SIG-M5 treated with dmso at 0.1 percent for 504 hours (cell line): ENCODE results near the gene H19.

Source experiments
- DNase-seq: peaks from one replicate; lab custom pipeline; 2025; ENCODE audit not compliant: unreplicated experiment; lab: John Stamatoyannopoulos, UW

Gene H19

GRCh38 chr11:1997755-1998154, at the start of gene H19:
Gene H19 (minus strand): TSS chr11:1997842.
- DNase-seq: no peak

DNA sequence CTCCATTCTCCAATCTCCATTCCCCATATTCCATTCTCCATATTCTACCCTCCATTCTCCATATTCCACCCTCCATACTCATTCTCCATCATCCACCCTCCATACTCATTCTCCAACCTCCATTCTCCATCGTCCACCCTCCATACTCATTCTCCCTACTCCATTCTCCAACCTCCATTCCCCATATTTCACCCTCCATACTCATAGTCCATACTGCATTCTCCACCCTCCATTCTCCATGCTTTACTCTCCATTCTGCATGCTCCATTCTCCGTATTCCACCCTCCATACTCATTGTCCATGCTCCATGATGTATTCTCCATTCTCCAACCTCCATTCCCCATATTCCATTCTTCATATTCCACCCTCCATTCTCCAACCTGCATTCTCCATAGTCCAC, 44.3 kb upstream of the H19 start:
- no peak for DNase-seq

DNA sequence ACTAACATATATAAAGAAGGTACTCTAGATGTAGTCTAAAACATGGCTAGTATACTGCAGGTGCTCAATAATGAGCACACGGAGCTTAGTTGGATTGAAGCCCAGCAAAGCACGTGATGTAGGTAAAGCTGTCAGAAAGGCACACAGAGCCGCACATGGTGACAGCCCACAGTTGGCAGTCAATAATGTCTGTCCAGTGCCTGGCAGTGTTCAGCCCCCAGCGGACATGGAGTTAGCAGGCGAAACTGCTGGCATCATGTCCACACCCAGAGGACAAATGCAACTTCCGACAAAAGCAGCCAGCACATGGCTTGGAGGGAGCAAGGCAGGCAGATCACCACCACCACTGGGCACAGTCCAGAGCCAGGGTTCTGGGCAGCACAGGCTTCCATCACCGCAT, 43.5 kb upstream of the H19 start:
- no peak for DNase-seq

GRCh38 chr11:2039198-2039759, 41.6 kb upstream of the H19 start:
- no peak for DNase-seq

GRCh38 chr11:2036863-2037486, 39.3 kb upstream of the H19 start:
- DNase-seq: no peak

DNA sequence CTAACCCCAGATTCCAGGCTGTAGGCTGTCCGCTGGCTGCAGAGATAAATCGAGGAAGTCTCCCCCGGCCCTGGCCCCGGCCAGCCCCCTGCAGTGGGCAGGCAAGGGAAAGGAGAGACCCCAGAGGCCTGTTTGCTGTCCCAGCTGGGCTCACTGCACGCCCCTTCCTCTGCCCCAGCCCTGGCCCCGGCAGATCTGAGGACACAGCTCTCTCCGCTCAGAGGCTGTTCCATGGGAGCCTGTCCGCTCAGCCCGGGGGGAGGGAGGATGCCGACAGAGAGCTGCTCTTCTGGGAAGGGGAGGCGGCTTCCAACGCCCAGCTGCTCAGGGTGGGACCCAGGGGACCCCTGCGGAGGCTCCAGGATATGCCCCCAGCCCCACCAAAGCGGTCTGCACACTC, 37.7 kb upstream of the H19 start:
- DNase-seq: no peak

- DNase-seq: no peak
Observed at GRCh38 chr11:2031058-2031457, 33.4 kb upstream of the H19 start.

DNA sequence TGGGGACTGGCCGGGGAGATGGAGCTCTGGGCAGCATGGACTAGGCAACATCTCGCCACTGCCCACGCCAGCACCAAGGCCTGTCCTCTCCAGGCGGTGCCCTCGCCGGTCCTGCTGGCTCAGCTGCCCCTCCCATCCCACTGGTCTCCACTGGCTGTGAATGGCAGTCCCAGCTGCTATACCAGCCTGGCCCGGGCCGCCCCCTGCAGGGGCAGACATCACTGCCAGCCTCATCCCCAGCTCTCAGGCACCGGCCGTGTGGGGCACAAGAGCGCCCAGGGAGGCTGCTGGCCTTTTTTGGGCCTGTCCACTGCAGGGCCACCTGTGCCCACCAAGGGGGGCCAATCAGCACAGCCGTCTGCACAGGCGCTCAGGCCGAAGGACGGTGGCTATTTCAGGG, 30.1 kb upstream of the H19 start:
- no peak for DNase-seq

DNA sequence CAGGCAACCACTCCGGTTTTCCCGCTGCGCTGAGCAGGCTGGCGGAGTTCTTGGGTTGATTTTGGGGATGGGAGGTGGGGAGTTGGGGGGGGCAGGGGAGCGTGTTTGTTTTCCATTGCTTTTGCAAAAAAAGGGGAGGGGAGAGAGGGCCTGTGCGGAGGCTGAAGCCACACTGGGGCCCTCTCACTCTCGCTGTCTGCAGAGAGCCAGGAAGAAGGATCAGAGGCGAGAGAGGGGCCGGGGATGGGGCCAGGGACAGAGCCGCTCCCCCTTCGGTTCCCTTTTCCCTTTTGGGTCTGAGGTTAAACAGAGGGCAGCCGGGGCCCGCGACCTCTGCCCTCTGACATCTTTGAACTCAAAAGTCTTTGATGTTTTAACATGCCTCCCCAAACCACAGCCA, 17.4 kb upstream of the H19 start:
- DNase-seq: no peak

DNA sequence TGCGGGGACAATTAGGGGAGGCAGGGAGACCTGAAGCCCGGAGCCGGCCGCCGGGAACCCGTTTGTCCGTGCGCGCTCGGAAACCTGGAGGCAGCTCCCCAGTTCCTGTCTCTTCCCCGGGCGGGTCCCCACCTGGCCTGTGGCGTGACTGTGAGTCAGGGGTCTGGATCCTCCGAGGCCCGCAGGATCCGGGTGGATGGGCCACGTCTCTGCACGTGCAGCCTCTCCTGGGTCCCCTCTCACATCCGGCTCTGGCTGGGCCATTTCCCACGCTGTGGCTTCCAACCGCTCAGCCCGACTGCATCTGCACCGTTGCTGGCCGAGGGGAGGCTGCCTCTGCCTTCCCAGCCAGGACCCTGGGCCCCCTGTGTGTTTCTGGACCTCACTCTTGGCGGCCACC, 14.8 kb upstream of the H19 start:
- DNase-seq: no peak

GRCh38 chr11:2004466-2004865, 6.8 kb upstream of the H19 start:
- DNase-seq: no peak

- no peak for DNase-seq
Observed at GRCh38 chr11:2002807-2003206, 5.2 kb upstream of the H19 start.

- DNase-seq: no peak
Observed at GRCh38 chr11:2002042-2002776, 4.6 kb upstream of the H19 start.

GRCh38 chr11:1998861-1999260, 1.2 kb upstream of the H19 start:
- no peak for DNase-seq

- no peak for DNase-seq
Observed at GRCh38 chr11:1998290-1998689, 648 bp upstream of the H19 start.

GRCh38 chr11:1994121-1994520, 3.5 kb downstream of the H19 start:
- DNase-seq: no peak

DNA sequence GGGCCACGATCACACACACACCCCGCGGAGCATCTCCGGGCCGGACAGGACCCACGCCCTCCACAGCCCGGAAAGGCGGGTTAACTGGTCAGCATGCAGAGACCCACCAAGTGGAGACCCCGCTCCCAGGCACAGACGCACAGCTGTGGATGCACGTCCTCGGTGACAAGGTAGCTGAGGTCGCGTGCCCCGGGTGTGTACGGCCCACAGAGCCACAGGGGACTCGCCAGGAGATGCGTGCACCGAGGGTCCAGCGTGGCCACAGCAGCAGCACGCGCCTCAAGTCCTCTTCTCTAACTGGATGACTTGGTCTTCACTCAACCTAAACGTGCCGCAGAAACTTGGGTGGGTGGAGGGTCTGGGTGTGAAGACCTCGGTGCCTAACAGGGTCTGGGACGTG, 5.5 kb downstream of the H19 start:
- DNase-seq: no peak

- DNase-seq: no peak
Observed at GRCh38 chr11:1990872-1991578, 6.6 kb downstream of the H19 start.

DNA sequence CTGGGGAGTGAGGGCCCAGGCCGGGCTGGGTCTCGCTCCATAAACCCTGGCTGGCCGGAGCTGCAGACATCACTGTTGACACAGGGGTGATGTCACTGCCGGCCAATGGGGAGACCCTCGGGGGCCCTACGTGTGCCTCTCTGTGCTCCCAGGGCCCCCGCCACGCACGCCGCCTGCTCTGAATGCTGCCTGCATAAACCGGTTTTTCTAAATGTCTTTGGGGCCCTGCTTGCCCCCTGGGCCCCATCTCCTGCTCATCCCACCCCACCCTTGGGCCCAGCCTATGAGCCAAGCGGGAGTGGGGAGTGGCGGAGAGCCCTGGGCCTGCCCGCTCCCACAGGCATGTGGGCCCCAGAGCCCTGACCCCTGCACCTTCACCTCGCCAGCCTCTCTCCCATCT, 7.7 kb downstream of the H19 start:
- no peak for DNase-seq

GRCh38 chr11:1988667-1989317, 8.8 kb downstream of the H19 start:
- no peak for DNase-seq

DNA sequence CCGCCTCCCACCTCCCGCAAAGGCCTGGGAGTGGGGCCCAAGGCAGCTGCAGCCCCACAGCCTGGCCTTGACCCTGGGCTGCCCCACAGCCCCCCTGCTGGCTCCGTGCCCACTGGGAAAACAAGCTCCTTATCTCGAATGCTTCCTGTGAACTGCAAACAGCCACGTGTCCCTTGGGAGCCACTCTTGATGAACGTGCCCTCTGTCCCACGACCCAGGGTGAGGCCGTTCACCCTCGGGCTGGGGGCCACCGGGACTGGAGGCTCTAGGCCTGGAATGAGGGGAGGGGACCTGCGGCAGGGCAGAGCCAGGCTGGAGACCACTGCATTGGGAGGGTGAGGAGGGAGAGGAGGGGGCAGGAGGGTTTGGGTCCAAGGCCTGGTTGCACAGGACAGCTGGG, 9.5 kb downstream of the H19 start:
- no peak for DNase-seq

GRCh38 chr11:1987024-1987423, 10.6 kb downstream of the H19 start:
- DNase-seq: no peak
